ENCODE data around the gene ADGRG2.

DNA sequence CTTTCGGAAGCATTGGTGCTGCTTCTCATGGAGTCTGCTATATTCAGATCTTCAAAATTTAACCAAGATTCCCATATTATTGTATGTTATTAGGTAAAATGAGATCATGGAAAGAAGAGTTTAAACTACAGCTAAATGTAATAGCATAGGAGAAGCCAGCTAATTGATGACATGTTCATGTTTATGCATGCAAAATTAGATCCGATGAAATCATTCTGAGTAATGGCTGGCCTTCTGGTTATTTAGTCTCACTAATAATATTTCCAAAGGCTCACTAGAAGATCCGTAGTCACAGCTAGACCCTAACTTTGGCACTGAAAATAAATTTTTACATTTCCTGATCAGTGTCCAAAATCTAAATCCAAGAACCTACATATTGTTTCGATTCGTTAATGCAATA, 118.5 kb downstream of the ADGRG2 start:
- TF ChIP-seq GATA2 (IDR thresholded peaks at IDR 0.05; ENCODE audit: low read depth, low read length) = no peak
- no peak for TF ChIP-seq GATA3 (IDR thresholded peaks at IDR 0.05; ENCODE audit: low read depth, low read length)
